SIG-M5 treated with dmso at 0.1 percent for 504 hours (cell line): ENCODE data around the gene DENND1B.
"Not testable (repeated sequence)": the region's sequence is repeated elsewhere in the genome, so short reads cannot be mapped to it uniquely, and the experiment has no call there.

Experiments used
- DNase-seq: peaks from one replicate; lab custom pipeline; 2025; ENCODE audit not compliant: unreplicated experiment; lab: John Stamatoyannopoulos, UW

Gene DENND1B

GRCh38 chr1:197637406-197637805, 137.9 kb downstream of the DENND1B start:
- no peak for DNase-seq

- DNase-seq = no peak
Measured at GRCh38 chr1:197633447-197634078, 141.7 kb downstream of the DENND1B start.

GRCh38 chr1:197632651-197633050, 142.6 kb downstream of the DENND1B start:
- peak; percentile 12 for DNase-seq

- no peak for DNase-seq
Measured at GRCh38 chr1:197632005-197632404, 143.3 kb downstream of the DENND1B start.

GRCh38 chr1:197622371-197622770, 152.9 kb downstream of the DENND1B start:
- no peak for DNase-seq

- DNase-seq = no peak
Measured at GRCh38 chr1:197621761-197622160, 153.5 kb downstream of the DENND1B start.

GRCh38 chr1:197620714-197621163, 154.5 kb downstream of the DENND1B start:
- DNase-seq = peak; percentile 31

GRCh38 chr1:197619008-197619640, 156.2 kb downstream of the DENND1B start:
- peak; percentile 50 for DNase-seq

- DNase-seq = no peak
Measured at GRCh38 chr1:197618061-197618460, 157.2 kb downstream of the DENND1B start.

GRCh38 chr1:197615693-197616011, 159.6 kb downstream of the DENND1B start:
- no peak for DNase-seq

- peak; percentile 43 for DNase-seq
Measured at GRCh38 chr1:197614916-197615692, 160.2 kb downstream of the DENND1B start.

- DNase-seq = no peak
Measured at GRCh38 chr1:197606168-197606845, 169.0 kb downstream of the DENND1B start.

GRCh38 chr1:197604302-197604701, 171.0 kb downstream of the DENND1B start:
- no peak for DNase-seq

GRCh38 chr1:197600751-197601150, 174.5 kb downstream of the DENND1B start:
- DNase-seq = no peak

- DNase-seq = no peak
Measured at GRCh38 chr1:197599789-197600188, 175.5 kb downstream of the DENND1B start.

- no peak for DNase-seq
Measured at GRCh38 chr1:197598935-197599334, 176.3 kb downstream of the DENND1B start.

GRCh38 chr1:197595304-197595904, 179.9 kb downstream of the DENND1B start:
- DNase-seq = no peak

GRCh38 chr1:197590687-197591086, 184.6 kb downstream of the DENND1B start:
- DNase-seq = no peak

GRCh38 chr1:197585809-197586208, 189.5 kb downstream of the DENND1B start:
- DNase-seq = no peak

GRCh38 chr1:197577580-197577979, 197.7 kb downstream of the DENND1B start:
- no peak for DNase-seq

- not testable (repeated sequence) for DNase-seq
Measured at GRCh38 chr1:197575531-197575930, 199.7 kb downstream of the DENND1B start.
